GM12891 (cell line): ENCODE results near the gene TBCD.

ENCODE experiments used
- PAX5 ChIP-seq: IDR thresholded peaks from 2 replicates; pipeline ENCODE4 v1.6.1; 2011; ENCODE audit warnings: low read length, moderate library complexity, mild to moderate bottlenecking; ENCODE audit not compliant: insufficient read depth, severe bottlenecking
- POLR2A ChIP-seq: IDR thresholded peaks from 2 replicates; pipeline ENCODE4 v1.6.1; 2011; ENCODE audit warnings: low read depth, low read length, control low read depth
- POLR2AphosphoS5 ChIP-seq: IDR thresholded peaks from 2 replicates; pipeline ENCODE4 v1.6.1; 2011; ENCODE audit warnings: low read depth, low read length, control low read depth
- SPI1 ChIP-seq: IDR thresholded peaks from 2 replicates; pipeline ENCODE4 v1.6.1; 2011; ENCODE audit warnings: low read depth, low read length, control low read depth
- TAF1 ChIP-seq: IDR thresholded peaks from 2 replicates; pipeline ENCODE4 v1.6.1; 2011; ENCODE audit warnings: low read depth, low read length, control low read depth

DNA sequence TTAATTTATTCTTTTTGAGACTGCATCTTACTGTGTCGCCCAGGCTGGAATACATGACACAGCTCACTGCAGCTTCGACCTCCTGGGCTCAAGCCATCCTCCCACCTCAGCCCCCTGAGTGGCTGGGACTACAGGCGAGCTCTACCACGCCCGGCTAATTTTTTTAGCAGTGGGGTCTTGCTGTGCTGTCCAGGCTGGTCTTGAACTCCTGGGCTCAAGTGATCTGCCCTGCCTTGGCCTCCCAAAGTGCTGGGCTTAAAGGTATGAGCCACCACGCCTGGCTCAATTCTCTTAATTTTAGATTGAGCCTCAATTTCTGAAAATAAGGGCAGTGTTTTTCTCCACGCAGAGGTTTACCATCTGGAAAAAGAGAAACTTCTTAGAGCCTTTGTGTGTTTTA is 46.9 kb downstream of the TBCD start:
- TF ChIP-seq SPI1 (no peak), POLR2A (no peak), POLR2AphosphoS5 (no peak), PAX5 (no peak), TAF1 (no peak)
